HG03342 (cell line): ENCODE data around the gene IL17RA.

Experiments used
- ATAC-seq: cut with Tn5 transposase; IDR thresholded peaks from one replicate; pipeline ENCODE4 v1.9.1; 2021; ENCODE audit warnings: mild to moderate bottlenecking, moderate library complexity; ENCODE audit not compliant: unreplicated experiment

IL17RA gene

GRCh38 chr22:17105143-17106129 lies 20.6 kb downstream of the IL17RA start:
- ATAC-seq, result no peak

- peak; percentile 45 for ATAC-seq
Observed at GRCh38 chr22:17106161-17106784, 21.5 kb downstream of the IL17RA start.

GRCh38 chr22:17106785-17107546 lies 22.2 kb downstream of the IL17RA start:
- ATAC-seq, result peak; percentile 64

GRCh38 chr22:17107547-17107810 lies 22.7 kb downstream of the IL17RA start:
- no peak for ATAC-seq

GRCh38 chr22:17108256-17109112 lies 23.7 kb downstream of the IL17RA start:
- no peak for ATAC-seq

GRCh38 chr22:17109113-17109865 lies 24.5 kb downstream of the IL17RA start:
- no peak for ATAC-seq

- ATAC-seq, result no peak
Observed at GRCh38 chr22:17109976-17110375, 25.2 kb downstream of the IL17RA start.

GRCh38 chr22:17110791-17111550 lies 26.2 kb downstream of the IL17RA start:
- no peak for ATAC-seq

- ATAC-seq, result no peak
Observed at GRCh38 chr22:17112491-17113042, 27.8 kb downstream of the IL17RA start.

GRCh38 chr22:17113600-17113999 lies 28.8 kb downstream of the IL17RA start:
- ATAC-seq, result no peak

- no peak for ATAC-seq
Observed at GRCh38 chr22:17114173-17114897, 29.5 kb downstream of the IL17RA start.

GRCh38 chr22:17114898-17115235 lies 30.1 kb downstream of the IL17RA start:
- no peak for ATAC-seq

GRCh38 chr22:17115236-17115635 lies 30.4 kb downstream of the IL17RA start:
- no peak for ATAC-seq

GRCh38 chr22:17115945-17116565 lies 31.3 kb downstream of the IL17RA start:
- ATAC-seq, result no peak

GRCh38 chr22:17116572-17117330 lies 32.0 kb downstream of the IL17RA start:
- ATAC-seq, result no peak

GRCh38 chr22:17117400-17117799 lies 32.6 kb downstream of the IL17RA start:
- no peak for ATAC-seq

- no peak for ATAC-seq
Observed at GRCh38 chr22:17117890-17118289, 33.1 kb downstream of the IL17RA start.
